LNCaP clone FGC (cell line): ENCODE results near the gene CKMT1B.
"Not testable (repeated sequence)": the region's sequence is repeated elsewhere in the genome, so short reads cannot be mapped to it uniquely, and the experiment has no call there.

Experiments
- DNase-seq: peaks from one replicate; pipeline ENCODE4 v3.0.0-alpha.2; 2011; ENCODE audit warnings: low read depth
- H3K4me3 ChIP-seq: 2 replicates; pipeline ENCODE4 v1.5.1; 2011; ENCODE audit warnings: mild to moderate bottlenecking, low read depth, low read length, control low read depth
- CTCF ChIP-seq: IDR thresholded peaks from 2 replicates; pipeline ENCODE4 v1.5.1; 2012; ENCODE audit warnings: mild to moderate bottlenecking; ENCODE audit not compliant: control insufficient read depth, insufficient read depth; ENCODE audit errors: extremely low read depth

The CKMT1B gene

DNA sequence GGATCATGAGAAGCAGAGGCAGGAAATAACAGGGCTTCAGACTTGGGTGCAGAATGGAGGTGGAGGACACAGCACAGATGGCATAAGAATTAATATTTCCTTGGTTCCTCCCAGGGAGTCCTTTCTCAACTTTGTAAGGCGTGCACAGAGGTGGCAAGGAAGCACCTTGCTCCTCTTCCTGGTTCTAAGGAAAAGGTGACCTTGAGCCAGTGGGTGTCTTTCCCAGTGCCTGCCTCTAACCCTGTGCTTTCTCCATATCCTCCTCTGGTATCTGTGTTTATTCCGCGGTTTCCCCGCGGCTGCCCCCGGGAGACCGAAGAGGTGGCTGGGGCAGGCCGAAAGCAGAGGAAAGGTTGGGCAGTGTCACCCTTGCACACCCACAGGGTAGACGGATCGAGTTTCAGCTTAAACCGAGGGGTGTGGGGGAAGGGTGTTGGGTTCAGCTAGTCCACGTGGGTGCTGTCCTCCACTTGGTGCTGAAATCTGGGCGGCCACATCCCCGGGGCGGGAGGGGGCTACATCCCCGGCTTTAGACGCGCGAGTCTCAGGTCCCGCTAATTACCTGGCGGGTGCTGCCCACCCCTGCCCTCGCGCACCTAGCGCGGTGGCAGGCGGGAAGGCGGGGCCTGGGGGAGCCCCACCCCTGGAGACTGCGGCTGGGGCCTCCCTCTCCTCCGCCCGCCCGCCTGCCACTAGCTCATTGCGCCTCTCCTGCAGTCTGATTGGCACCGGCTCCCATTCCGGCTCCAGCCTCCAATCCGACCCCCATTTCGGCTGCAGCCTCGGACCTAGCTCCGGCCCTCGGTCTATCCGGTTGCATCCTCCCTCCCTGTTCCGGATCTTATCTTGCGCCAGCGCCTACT is at the start of gene CKMT1B:
Gene CKMT1B (plus strand): TSS at position 700 of the 863 bp plus-strand sequence. CDS start 192 bp downstream, outside the sequence.
- not testable (repeated sequence) for DNase-seq

GRCh38 chr15:43544266-43544665 is 49.6 kb upstream of the CKMT1B start:
- TF ChIP-seq CTCF, result no peak
- no peak for DNase-seq
- H3K4me3 ChIP-seq, result no peak overlapping the region

More for the DNA sequence above, at the start of gene CKMT1B:
- not testable (repeated sequence) for H3K4me3 ChIP-seq

GRCh38 chr15:43545426-43545825 is 48.4 kb upstream of the CKMT1B start:
- DNase-seq, result no peak
- no peak for TF ChIP-seq CTCF
- no peak overlapping the region for H3K4me3 ChIP-seq

DNA sequence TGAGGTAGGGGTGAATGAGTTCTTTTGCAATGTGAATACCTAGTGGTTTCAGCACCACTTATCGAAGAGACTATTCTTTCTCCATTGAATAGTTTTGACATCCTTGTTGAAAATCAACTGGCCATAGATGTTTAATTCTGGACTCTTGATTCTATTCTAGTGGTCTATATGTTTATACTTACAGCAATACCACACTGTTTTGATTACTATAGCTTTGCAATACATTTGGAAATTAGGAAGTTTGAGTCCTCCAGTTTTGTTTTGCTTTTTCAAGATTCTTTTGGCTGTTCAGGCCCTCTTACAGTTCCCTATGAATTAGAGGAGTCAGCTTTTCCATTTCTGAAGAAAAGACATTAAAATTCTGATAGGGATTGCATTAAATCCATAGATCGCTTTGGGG is 46.3 kb upstream of the CKMT1B start:
- H3K4me3 ChIP-seq, result no peak overlapping the region
- DNase-seq, result no peak
- TF ChIP-seq CTCF, result no peak

GRCh38 chr15:43550527-43551363 is 43.1 kb upstream of the CKMT1B start:
- TF ChIP-seq CTCF, result no peak
- DNase-seq, result no peak
- no peak overlapping the region for H3K4me3 ChIP-seq

- no peak for TF ChIP-seq CTCF
- no peak overlapping the region for H3K4me3 ChIP-seq
- no peak for DNase-seq
These were observed 41.6 kb upstream of the CKMT1B start for GRCh38 chr15:43552256-43552655.

GRCh38 chr15:43552986-43553385 is 40.8 kb upstream of the CKMT1B start:
- TF ChIP-seq CTCF, result no peak
- DNase-seq, result no peak
- no peak overlapping the region for H3K4me3 ChIP-seq

GRCh38 chr15:43562753-43563152 is 31.1 kb upstream of the CKMT1B start:
- not testable (repeated sequence) for H3K4me3 ChIP-seq, DNase-seq

DNA sequence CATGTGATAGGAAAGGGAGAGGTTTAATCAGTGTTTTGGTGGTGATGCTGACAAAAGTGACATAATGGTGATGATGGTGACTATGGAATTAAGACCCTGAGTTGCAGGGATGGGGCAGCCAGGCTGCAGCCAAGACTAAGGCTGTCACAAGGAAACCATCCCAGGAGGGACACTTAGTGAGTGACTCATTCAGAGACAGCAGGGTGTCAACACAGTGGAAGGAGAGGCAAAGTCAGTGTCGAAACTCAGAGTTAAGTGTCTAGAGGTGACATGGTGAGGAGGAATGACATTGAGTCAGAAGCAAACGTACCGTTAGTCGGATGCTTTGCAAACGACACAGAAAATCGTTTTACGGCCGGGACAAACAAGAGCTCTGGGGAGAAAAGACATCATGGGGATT is 30.0 kb upstream of the CKMT1B start:
- not testable (repeated sequence) for H3K4me3 ChIP-seq, DNase-seq

DNA sequence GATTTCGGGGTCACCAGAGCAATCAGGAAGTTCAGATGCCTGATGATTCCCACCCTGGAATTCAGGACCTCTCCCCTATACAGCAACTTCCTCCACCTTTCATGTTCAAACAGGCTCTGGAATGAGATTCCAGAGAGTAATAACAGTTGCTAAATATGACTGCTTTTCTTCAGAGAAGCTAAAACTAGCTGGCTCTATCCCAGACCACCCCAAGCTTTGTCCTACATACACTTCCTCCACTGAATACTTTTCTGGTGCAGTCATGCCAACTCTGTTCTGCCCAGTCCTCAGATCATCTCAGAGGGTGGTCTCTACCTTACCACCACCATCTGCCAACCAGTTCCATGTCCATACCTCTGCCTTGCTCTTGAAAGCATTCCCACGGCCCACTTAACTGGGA is 27.2 kb upstream of the CKMT1B start:
- DNase-seq, H3K4me3 ChIP-seq: not testable (repeated sequence)

DNA sequence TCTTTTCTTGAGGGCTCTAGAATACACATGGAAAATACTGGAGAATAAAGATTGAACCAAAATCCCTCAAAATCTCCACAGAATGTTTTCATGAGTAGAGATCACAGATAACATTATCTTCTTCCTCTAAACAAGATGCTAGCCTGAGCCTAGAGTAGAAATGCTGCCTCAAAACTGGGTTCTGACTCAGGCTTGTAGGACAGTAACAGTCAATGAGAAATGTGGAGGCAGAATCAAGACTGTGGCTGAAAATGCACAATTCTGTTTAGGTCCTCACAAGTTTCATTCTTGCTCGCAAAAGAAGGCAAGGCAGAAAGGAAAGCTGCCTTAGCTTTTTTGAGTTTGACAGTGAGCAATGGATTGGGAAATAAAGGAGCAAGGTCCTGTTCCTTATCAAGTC is 19.2 kb upstream of the CKMT1B start:
- H3K4me3 ChIP-seq, DNase-seq: not testable (repeated sequence)
